Panc1 (cell line): ENCODE measurements around the gene DYNC1LI1. TPM values are rescaled to one million over a fixed set of nuclear protein-coding genes. Genes with fewer than 3 reads are reported as not detected.

Source experiments
- ATAC-seq: fragments of 200-7000 bp; cut with Tn5 transposase; 2 replicates; pipeline ENCODE4 v1.9.1; 2020; ENCODE audit warnings: mild to moderate bottlenecking, moderate library complexity
- BruUV-seq: library from RNA; stranded (reverse); fragments of 400-500 nt; replicated peaks from 2 replicates; lab custom pipeline; 2021; lab: Mats Ljungman, UMichigan
- CTCF ChIA-PET: fragments of 300-600 bp; sonication (Branson Sonifier 250); formaldehyde crosslinking; loops from one replicate; lab custom pipeline; 2022; ENCODE audit warnings: antibody characterized with exemption; lab: Charles Lee
- POLR2A ChIA-PET: fragments of 300-600 bp; sonication (Branson Sonifier 250); formaldehyde crosslinking; loops from one replicate; lab custom pipeline; 2022; ENCODE audit warnings: antibody characterized with exemption; lab: Charles Lee
- DNase-seq: peaks from one replicate; pipeline ENCODE4 v3.0.0-alpha.2; 2010; ENCODE audit warnings: low read depth, low spot score
- H3K27ac ChIP-seq: 2 replicates; pipeline ENCODE4 v1.5.1; 2011; ENCODE audit warnings: mild to moderate bottlenecking, low read length, inconsistent platforms
- H3K27me3 ChIP-seq: fragments of 200-500 bp; sonication (Bioruptor generic); 2 replicates; pipeline ENCODE4 v1.6.0; 2014; ENCODE audit warnings: low read length, inconsistent platforms; ENCODE audit not compliant: control insufficient read depth, insufficient read depth
- H3K36me3 ChIP-seq: fragments of 200-500 bp; sonication (Bioruptor generic); 2 replicates; pipeline ENCODE4 v1.5.1; 2014; ENCODE audit warnings: inconsistent platforms, mild to moderate bottlenecking, low read length, moderate library complexity; ENCODE audit not compliant: control insufficient read depth, insufficient read depth
- H3K4me1 ChIP-seq: 2 replicates; pipeline ENCODE4 v1.5.1; 2011; ENCODE audit warnings: inconsistent platforms, mild to moderate bottlenecking, low read length, moderate library complexity; ENCODE audit not compliant: control insufficient read depth, insufficient read depth
- H3K4me3 ChIP-seq, 2 experiments: 2 replicates each; pipeline ENCODE4 v1.5.1; 2011 to 2012; ENCODE audit warnings: low read depth in 2 of 2, low read length in 2 of 2, mild to moderate bottlenecking in 2 of 2, inconsistent platforms in 1 of 2, moderate library complexity in 1 of 2
- H3K9me3 ChIP-seq: fragments of 200-500 bp; sonication (Bioruptor generic); 2 replicates; pipeline ENCODE4 v1.5.1; 2014; ENCODE audit warnings: low read depth, mild to moderate bottlenecking, inconsistent platforms, low read length, moderate library complexity; ENCODE audit not compliant: control insufficient read depth, insufficient read depth
- POLR2AphosphoS5 ChIP-seq: IDR thresholded peaks from 2 replicates; pipeline ENCODE4 v1.6.1; 2012; ENCODE audit warnings: mild to moderate bottlenecking, low read depth, low read length, moderate library complexity
- SIN3A ChIP-seq: IDR thresholded peaks from 2 replicates; pipeline ENCODE4 v1.6.1; 2012; ENCODE audit warnings: low read depth, mild to moderate bottlenecking, low read length, moderate library complexity, borderline replicate concordance; ENCODE audit not compliant: insufficient read depth
- TCF7L2 ChIP-seq: IDR thresholded peaks from 2 replicates; pipeline ENCODE4 v1.6.1; 2011; ENCODE audit warnings: mild to moderate bottlenecking, low read depth, low read length, inconsistent platforms
- in situ Hi-C: cut with HindIII; loops from 2 replicates; pipeline ENCODE4 v1.10.0; 2016; ENCODE audit warnings: low sequenced_read_pairs, low pct_unique_long_range_greater_than_20kb
- intact Hi-C: fragments of 100-400 bp; cut with micrococcal nuclease; formaldehyde crosslinking; loops from one replicate; pipeline ENCODE4 v1.10.0; 2022; ENCODE audit not compliant: unreplicated experiment
- total RNA-seq: library from RNA; stranded (reverse); gene quantifications from one replicate; pipeline ENCODE4 v1.2.1, GENCODE V29; 2021; ENCODE audit not compliant: unreplicated experiment
- TF ChIP-seq, protein P1 (sequence below): fragments of 450-650 bp; IDR thresholded peaks from 2 replicates; pipeline ENCODE4 v1.5.1; 2017; ENCODE audit warnings: mild to moderate bottlenecking
- TF ChIP-seq, protein P2 (sequence below), 2 experiments: IDR thresholded peaks; 2 replicates each; pipeline ENCODE4 v1.6.1; 2011 to 2012; ENCODE audit warnings: low read depth in 2 of 2, control low read depth in 1 of 2, low read length in 1 of 2, mild to moderate bottlenecking in 1 of 2, moderate library complexity in 1 of 2; ENCODE audit not compliant: insufficient read depth in 1 of 2

DYNC1LI1 gene
- total RNA-seq, 1 experiment from 2014 or later = 30.5 TPM

DNA sequence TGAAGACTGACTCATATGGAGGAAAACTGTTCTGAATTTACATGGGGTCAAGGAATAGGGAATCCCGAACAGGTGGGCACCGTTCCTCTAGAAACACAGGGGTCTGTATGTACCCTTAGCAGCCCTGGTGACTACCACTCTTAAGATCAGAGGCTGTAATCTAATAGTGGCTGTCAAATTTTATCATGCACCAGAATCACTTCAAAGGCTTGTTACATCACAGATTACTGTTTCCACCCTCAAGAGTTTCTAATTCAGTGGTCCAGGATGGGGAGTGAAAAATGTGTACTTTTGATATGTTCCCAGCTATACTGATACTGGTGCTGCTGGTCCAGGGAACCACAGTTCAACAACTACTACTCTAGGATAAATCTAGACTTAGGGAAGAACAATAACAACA lies 27.9 kb downstream of the DYNC1LI1 start:
- POLR2A ChIA-PET = no interaction called here
- intact Hi-C loops (no loop called here), in situ Hi-C loops (no loop called here)

DNA sequence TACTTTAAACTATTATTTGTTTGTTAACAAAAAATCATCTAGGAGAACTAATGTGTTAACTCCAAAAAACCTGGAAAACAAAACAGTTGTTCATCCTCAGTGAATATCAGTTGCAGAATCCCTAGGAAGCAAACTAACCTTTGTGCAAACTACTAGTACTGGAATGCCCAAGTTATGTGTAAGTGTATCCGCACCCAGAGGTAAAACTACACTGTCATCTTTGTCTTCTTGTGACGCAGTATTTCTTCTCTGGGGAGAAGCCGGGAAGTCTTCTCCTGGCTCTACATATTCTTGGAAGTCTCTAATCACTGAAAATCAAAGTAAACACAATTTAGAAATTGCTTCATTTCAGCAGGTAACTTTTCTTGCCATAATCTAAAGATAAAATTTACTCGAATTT lies 29.8 kb downstream of the DYNC1LI1 start:
- H3K4me1 ChIP-seq = no peaks in the 10 kb centered on the region

More for the DNA sequence above, 27.9 kb downstream of the DYNC1LI1 start:
- ATAC-seq = no peak
- DNase-seq = no peak
- Histone ChIP-seq H3K4me1 (no peaks in the 10 kb centered on the region), H3K27ac (no peak overlapping the region), H3K4me3 (no peak overlapping the region), H3K36me3 (no peaks in the 10 kb centered on the region; the same call in 1 of the 2 replicates), H3K9me3 (no peaks in the 10 kb centered on the region), H3K27me3 (no peaks in the 10 kb centered on the region)
- BruUV-seq = no TSS peak
- TF ChIP-seq, protein P1, sequence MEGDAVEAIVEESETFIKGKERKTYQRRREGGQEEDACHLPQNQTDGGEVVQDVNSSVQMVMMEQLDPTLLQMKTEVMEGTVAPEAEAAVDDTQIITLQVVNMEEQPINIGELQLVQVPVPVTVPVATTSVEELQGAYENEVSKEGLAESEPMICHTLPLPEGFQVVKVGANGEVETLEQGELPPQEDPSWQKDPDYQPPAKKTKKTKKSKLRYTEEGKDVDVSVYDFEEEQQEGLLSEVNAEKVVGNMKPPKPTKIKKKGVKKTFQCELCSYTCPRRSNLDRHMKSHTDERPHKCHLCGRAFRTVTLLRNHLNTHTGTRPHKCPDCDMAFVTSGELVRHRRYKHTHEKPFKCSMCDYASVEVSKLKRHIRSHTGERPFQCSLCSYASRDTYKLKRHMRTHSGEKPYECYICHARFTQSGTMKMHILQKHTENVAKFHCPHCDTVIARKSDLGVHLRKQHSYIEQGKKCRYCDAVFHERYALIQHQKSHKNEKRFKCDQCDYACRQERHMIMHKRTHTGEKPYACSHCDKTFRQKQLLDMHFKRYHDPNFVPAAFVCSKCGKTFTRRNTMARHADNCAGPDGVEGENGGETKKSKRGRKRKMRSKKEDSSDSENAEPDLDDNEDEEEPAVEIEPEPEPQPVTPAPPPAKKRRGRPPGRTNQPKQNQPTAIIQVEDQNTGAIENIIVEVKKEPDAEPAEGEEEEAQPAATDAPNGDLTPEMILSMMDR = no peak
- no peak for TF ChIP-seq TCF7L2
- TF ChIP-seq SIN3A = no peak
- TF ChIP-seq POLR2AphosphoS5 = no peak
- TF ChIP-seq, protein P2, sequence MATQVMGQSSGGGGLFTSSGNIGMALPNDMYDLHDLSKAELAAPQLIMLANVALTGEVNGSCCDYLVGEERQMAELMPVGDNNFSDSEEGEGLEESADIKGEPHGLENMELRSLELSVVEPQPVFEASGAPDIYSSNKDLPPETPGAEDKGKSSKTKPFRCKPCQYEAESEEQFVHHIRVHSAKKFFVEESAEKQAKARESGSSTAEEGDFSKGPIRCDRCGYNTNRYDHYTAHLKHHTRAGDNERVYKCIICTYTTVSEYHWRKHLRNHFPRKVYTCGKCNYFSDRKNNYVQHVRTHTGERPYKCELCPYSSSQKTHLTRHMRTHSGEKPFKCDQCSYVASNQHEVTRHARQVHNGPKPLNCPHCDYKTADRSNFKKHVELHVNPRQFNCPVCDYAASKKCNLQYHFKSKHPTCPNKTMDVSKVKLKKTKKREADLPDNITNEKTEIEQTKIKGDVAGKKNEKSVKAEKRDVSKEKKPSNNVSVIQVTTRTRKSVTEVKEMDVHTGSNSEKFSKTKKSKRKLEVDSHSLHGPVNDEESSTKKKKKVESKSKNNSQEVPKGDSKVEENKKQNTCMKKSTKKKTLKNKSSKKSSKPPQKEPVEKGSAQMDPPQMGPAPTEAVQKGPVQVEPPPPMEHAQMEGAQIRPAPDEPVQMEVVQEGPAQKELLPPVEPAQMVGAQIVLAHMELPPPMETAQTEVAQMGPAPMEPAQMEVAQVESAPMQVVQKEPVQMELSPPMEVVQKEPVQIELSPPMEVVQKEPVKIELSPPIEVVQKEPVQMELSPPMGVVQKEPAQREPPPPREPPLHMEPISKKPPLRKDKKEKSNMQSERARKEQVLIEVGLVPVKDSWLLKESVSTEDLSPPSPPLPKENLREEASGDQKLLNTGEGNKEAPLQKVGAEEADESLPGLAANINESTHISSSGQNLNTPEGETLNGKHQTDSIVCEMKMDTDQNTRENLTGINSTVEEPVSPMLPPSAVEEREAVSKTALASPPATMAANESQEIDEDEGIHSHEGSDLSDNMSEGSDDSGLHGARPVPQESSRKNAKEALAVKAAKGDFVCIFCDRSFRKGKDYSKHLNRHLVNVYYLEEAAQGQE (IDR thresholded peaks at IDR 0.05; ENCODE audit: insufficient read depth in 1 of 2, low read depth in 2 of 2, low read length in 1 of 2) = no peak
- CTCF ChIA-PET = no interaction called here

More for the DNA sequence above, 29.8 kb downstream of the DYNC1LI1 start:
- Histone ChIP-seq H3K36me3 (no peaks in the 10 kb centered on the region; the same call in 1 of the 2 replicates), H3K9me3 (no peaks in the 10 kb centered on the region), H3K27me3 (no peaks in the 10 kb centered on the region), H3K27ac (no peak overlapping the region), H3K4me3 (no peak overlapping the region)
- intact Hi-C loops (no loop called here), in situ Hi-C loops (no loop called here)
- no TSS peak for BruUV-seq
- DNase-seq (no peak), ATAC-seq (no peak)
- CTCF ChIA-PET = no interaction called here
- POLR2A ChIA-PET = no interaction called here
- TF ChIP-seq POLR2AphosphoS5 (no peak), TCF7L2 (no peak), SIN3A (no peak)
- TF ChIP-seq, protein P1 = no peak
- TF ChIP-seq, protein P2 (IDR thresholded peaks at IDR 0.05; ENCODE audit: insufficient read depth in 1 of 2, low read depth in 2 of 2, low read length in 1 of 2) = no peak
